Stimulated activated CD8-positive, alpha-beta memory T cell treated with anti-CD3 and anti-CD28 coated beads, Interleukin-15, amount 100 ng/mL, for 1 hour (primary cell): ENCODE results near the gene SLC7A5.
"Not testable (repeated sequence)": the region's sequence is repeated elsewhere in the genome, so short reads cannot be mapped to it uniquely, and the experiment has no call there.

Experiments
- DNase-seq: peaks from one replicate; pipeline ENCODE4 v3.0.0-alpha.2; 2020; ENCODE audit warnings: low read depth

Gene SLC7A5

GRCh38 chr16:87869061-87869878, at the start of gene SLC7A5:
Gene SLC7A5 (minus strand): TSS chr16:87869507. CDS start chr16:87869422, 85 bp downstream.
- DNase-seq = peak; percentile 66

GRCh38 chr16:87918338-87918737, 49.0 kb upstream of the SLC7A5 start:
- DNase-seq = no peak

GRCh38 chr16:87917503-87917902, 48.2 kb upstream of the SLC7A5 start:
- DNase-seq = no peak

DNA sequence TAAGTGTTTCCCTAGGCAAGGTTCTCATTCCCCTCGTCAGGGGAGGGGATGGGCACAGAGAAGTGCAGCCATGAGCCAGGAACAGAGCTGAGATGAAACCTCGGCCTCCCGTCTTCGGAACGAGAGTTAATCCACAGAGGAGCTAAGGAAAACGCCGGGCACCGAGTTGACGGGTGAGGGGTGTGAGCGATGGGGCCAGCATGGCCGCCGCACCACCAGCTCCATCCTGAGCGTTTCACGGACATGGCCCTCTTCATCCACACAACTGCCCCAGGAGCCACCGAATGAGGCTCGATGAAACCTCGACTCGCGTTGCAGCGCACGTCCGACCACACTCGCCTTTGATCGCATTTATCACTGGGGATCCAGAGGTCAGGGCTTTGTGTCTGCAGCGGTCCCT, 45.5 kb upstream of the SLC7A5 start:
- DNase-seq = no peak

- DNase-seq = not testable (repeated sequence)
Observed at GRCh38 chr16:87914021-87914725, 44.9 kb upstream of the SLC7A5 start.

- DNase-seq = not testable (repeated sequence)
Observed at GRCh38 chr16:87912691-87913090, 43.4 kb upstream of the SLC7A5 start.

DNA sequence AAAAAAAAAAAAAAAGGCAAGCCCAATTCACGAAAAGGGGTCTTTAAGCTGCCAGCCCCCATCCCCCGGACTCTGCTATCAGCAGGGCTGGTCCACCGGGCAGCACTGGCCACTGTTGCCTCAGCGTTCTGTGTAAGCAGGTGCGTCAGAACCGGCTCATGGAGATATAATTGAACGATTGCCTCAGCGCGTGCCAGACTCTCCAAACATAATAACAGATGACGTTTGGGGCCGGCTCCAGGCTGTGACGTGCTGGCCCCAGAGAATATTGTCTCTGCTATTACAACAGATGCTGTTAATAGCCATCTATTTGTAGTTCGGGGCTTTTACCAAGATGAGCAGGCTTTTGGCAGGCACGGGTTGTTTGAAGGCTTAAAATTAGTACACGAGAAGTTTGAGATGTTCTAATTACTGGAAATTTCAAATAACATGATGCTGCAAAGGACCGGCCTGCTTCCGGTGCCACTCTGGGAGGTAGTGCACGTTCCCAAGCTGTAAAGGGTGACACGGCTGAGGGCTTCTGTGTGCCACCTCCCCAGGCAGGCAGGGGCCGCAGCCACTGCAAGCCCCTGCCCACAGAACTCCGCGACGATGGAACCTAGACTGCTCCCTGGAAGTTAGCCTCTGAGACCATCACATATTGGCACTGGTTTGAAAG, 41.9 kb upstream of the SLC7A5 start:
- DNase-seq = not testable (repeated sequence)

DNA sequence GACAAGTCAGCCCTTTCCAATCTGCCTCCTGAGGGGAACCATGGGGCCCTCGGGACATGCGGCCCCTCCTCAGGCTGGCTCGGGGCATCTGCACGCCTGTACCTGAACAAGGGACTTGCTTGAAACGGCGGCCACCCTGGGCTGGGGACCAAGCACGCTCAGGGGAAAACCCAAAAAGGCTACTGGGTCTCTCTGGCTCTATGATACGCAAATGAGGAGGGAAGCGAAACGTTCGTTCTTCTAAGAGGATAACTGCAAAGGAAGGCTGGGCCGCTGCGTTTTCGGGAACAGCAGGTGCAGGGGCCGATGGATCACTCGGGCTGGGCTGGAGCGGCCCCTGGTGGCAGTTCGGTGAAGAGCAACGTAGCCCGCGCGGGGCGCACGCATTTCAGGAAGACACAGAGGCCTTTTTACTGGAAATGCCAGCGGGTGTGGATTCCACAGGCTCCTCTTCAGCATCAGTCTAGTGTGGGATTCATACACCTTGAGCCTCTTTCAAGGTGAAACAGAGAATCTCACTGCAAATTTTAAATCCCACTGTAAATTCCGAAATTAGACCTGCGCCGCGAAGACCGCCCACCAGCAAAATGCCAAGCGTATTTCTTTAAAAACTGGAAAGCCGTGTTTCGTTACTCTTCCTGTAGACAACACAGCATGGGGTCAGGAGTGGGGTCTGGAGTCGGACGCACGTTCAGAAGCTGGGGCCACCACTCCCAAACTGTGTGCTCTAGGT, 40.1 kb upstream of the SLC7A5 start:
- DNase-seq = peak; percentile 72

GRCh38 chr16:87908101-87908500, 38.8 kb upstream of the SLC7A5 start:
- not testable (repeated sequence) for DNase-seq

DNA sequence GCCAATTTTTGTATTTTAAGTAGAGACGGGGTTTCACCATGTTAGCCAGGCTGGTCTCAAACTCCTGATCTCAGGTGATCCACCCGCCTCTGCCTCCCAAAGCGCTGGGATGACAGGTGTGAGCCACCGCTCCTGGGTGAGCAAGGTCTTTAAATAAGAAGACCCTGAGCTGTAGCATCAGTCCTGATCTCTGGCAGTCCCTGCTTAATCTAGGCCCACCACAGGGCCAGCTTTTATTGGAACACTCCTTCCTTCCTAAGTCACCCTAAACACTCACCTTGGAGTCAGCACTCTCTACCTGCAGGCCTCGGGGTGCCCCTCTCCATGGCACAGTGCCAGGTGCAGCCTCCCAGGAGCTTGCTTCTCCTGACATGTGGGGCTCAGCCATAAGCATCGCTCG, 36.2 kb upstream of the SLC7A5 start:
- not testable (repeated sequence) for DNase-seq

- not testable (repeated sequence) for DNase-seq
Observed at GRCh38 chr16:87904963-87905362, 35.7 kb upstream of the SLC7A5 start.

- not testable (repeated sequence) for DNase-seq
Observed at GRCh38 chr16:87900489-87900888, 31.2 kb upstream of the SLC7A5 start.

GRCh38 chr16:87897521-87898505, 28.5 kb upstream of the SLC7A5 start:
- peak; percentile 24 for DNase-seq

DNA sequence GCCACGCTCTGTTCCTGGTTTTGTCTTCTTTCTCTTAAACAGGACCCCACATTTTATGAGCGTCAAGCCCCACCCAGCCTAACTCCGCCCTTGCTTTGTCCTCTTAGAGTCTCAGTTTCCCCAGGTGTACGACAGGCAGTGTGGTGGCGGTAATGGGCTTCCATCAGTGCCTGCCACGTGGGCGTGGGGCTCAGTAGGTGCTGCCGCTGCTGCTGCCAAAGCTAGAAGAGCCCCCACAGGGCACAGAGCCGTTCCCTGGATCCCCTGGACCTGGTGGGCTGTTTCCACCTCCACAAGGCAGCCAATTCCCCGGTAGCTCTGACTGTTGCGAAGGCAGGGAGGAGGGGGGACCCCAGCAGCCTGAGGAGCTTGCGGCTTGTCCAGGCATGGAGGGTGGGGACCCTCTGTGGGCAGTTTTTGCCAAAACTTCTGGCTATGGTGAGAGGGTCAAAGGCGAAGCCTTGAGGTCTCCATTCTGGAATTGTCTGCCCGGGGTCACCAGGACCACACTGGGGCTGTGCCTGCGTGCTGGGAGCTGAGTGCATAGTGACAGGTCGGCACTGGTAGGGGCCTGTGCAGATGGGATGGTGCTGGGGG, 27.7 kb upstream of the SLC7A5 start:
- DNase-seq = not testable (repeated sequence)

DNA sequence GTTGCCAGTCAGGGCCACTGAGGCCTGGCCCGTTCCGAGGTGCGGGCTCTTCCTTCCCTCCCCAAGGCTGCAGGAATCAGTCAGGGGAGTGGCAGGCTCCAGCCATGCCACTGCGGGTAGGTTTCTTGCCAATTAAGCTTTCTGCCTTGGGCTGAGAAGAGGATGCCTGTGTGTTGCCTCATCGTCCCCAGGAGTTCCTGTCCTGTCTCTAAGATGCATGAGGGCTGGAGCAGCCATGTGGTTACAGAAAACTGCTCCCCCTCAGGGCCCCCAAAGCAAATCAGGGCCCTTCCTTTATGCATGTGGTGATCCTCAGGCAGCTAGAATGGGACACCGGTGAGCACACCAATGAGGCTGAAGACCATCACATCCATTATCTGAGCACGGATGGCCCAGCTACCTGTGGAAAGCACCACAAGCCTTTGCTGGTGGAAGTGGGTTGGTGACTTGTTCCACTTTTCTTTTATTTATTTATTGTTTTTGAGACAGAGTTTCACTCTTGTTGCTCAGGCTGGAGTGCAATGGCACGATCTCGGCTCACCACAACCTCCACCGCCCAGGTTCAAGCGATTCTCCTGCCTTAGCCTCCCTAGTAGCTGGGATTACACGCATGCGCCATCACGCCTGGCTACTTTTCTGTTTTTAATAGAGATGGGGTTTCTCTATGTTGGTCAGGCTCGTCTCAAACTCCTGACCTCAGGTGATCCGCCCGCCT, 27.0 kb upstream of the SLC7A5 start:
- DNase-seq = not testable (repeated sequence)

- peak; percentile 39 for DNase-seq
Observed at GRCh38 chr16:87895641-87896141, 26.4 kb upstream of the SLC7A5 start.

DNA sequence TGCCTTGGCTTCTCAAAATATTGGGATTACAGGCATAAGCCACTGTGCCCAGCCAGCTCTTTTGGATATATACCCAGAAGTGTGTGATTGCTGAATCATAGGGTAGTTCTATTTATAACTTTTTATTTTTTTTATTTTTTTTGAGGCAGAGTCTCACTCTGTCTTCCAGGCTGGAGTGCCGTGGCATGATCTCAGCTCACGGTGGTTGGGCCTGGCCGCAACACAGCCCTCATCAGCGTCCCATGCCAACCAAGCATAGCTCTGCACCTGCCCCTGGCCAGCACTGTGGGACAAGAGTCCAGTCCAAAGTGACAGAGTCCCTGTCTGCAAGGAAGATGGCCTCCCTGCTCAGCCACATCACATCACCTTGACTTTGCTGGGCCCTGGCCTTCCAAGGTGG, 24.7 kb upstream of the SLC7A5 start:
- not testable (repeated sequence) for DNase-seq

- no peak for DNase-seq
Observed at GRCh38 chr16:87891764-87892163, 22.5 kb upstream of the SLC7A5 start.

- not testable (repeated sequence) for DNase-seq
Observed at GRCh38 chr16:87889762-87890161, 20.5 kb upstream of the SLC7A5 start.
